Measurements from ENCODE around the gene SYTL4. TPM values are rescaled to one million over a fixed set of nuclear protein-coding genes. Genes with fewer than 3 reads are reported as not detected.

Gene SYTL4
- total RNA-seq, 1 experiment from 2014 or later, result 4.1 TPM

DNA sequence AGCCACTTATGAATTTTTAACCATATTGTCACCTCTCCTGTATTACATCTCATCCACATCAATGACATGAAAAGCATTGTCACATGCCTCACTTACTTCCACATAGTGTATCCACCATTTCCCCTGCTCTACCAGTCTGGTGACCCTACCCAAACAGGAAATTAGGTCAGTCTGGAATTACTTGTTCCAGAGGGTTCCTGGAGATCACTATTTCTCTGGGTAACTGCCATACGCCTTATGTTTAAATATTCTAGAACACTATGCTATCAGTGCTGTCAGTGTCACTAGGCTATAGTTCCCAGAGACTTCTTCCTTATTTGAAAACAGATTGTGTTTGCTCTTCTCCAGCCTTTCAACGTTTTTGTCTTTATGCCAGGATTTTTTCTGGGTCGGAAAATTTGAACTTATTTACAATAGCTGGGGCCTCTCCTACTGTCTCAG lies 73.0 kb downstream of the SYTL4 start:
- Mint-ChIP-seq H3K27me3 (ENCODE audit: insufficient read depth, unreplicated experiment) (no peaks in the 10 kb centered on the region), H3K4me3 (ENCODE audit: unreplicated experiment) (no peak overlapping the region), H3K4me1 (ENCODE audit: low read depth, unreplicated experiment) (peaks cover 7% of the 10 kb centered on the region), H3K9me3 (ENCODE audit: unreplicated experiment) (no peaks in the 10 kb centered on the region), H3K36me3 (ENCODE audit: insufficient read depth, unreplicated experiment) (no peaks in the 10 kb centered on the region), H3K27ac (ENCODE audit: unreplicated experiment) (no peak overlapping the region)
- intact Hi-C loops (cut with micrococcal nuclease; ENCODE audit: unreplicated experiment), result no loop called here
- ChIA-PET CTCF (interaction anchor here (1.0 kb wide), 1 partner anchor 22 kb away, joined by 3 read pairs; the partner anchor contains the start of gene TSPAN6), POLR2A (no interaction called here)
- no TSS peak for BruUV-seq (replicated peaks)
- H3K4me1 ChIP-seq, result no peaks in the 10 kb centered on the region
- H3K9me3 ChIP-seq, result no peaks in the 10 kb centered on the region
- TF ChIP-seq, protein P1, sequence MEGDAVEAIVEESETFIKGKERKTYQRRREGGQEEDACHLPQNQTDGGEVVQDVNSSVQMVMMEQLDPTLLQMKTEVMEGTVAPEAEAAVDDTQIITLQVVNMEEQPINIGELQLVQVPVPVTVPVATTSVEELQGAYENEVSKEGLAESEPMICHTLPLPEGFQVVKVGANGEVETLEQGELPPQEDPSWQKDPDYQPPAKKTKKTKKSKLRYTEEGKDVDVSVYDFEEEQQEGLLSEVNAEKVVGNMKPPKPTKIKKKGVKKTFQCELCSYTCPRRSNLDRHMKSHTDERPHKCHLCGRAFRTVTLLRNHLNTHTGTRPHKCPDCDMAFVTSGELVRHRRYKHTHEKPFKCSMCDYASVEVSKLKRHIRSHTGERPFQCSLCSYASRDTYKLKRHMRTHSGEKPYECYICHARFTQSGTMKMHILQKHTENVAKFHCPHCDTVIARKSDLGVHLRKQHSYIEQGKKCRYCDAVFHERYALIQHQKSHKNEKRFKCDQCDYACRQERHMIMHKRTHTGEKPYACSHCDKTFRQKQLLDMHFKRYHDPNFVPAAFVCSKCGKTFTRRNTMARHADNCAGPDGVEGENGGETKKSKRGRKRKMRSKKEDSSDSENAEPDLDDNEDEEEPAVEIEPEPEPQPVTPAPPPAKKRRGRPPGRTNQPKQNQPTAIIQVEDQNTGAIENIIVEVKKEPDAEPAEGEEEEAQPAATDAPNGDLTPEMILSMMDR (IDR thresholded peaks at IDR 0.05; ENCODE audit: insufficient read depth in 1 of 2, low read depth in 1 of 2, low read length in 1 of 2, severe bottlenecking in 1 of 2, unreplicated experiment in 1 of 2), result no peak
- H3K4me3 ChIP-seq (ENCODE audit: low read depth, low read length), result no peak overlapping the region
- H3K36me3 ChIP-seq (ENCODE audit: control insufficient read depth, insufficient read depth, low read length), result no peaks in the 10 kb centered on the region
- H3K27me3 ChIP-seq (replicated peaks; ENCODE audit: control insufficient read depth, insufficient read depth, low read length), result no peaks in the 10 kb centered on the region
- no peak for DNase-seq

DNA sequence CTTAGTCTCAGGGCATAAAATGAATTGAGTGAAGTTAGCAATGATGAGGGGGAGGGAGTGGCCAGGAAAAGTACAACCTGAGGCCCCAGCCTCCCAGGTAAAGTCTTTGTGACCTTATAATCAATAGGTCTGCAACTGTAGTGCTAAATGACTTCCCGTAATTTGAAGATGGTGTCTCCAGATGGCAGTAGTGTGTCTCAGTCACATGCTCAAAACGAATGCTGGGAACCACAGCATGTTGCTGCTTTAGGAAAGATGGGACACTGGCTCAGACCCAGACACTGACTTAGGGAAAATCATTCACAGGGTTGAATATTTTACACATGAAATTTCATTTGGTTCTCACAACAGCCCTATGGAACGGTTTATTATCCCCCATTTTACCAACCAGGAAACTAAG lies 77.7 kb downstream of the SYTL4 start:
- no peaks in the 10 kb centered on the region for H3K36me3 Mint-ChIP-seq (ENCODE audit: insufficient read depth, unreplicated experiment)
- H3K4me1 Mint-ChIP-seq (ENCODE audit: low read depth, unreplicated experiment), result peaks cover 26% of the 10 kb centered on the region
- Histone ChIP-seq H3K27me3 (replicated peaks; ENCODE audit: control insufficient read depth, insufficient read depth, low read length) (no peaks in the 10 kb centered on the region), H3K4me1 (peaks cover 18% of the 10 kb centered on the region), H3K36me3 (ENCODE audit: control insufficient read depth, insufficient read depth, low read length) (no peaks in the 10 kb centered on the region), H3K9me3 (no peaks in the 10 kb centered on the region), H3K4me3 (ENCODE audit: low read depth, low read length) (no peak overlapping the region)
- DNase-seq, result peak in 1 of 2 experiments; percentile 47
- no peak overlapping the region for H3K4me3 Mint-ChIP-seq (ENCODE audit: unreplicated experiment)
- BruUV-seq (replicated peaks), result no TSS peak
- CTCF ChIA-PET, result interaction anchor here (0.5 to 1.8 kb wide), 7 partner anchors 17 to 1114 kb away, joined by 3 to 6 read pairs (median 5); partner anchors contain the start of gene TSPAN6
- TF ChIP-seq, protein P1 (IDR thresholded peaks at IDR 0.05; ENCODE audit: insufficient read depth in 1 of 2, low read depth in 1 of 2, low read length in 1 of 2, severe bottlenecking in 1 of 2, unreplicated experiment in 1 of 2), result peak; percentile 24 to 31
- no peaks in the 10 kb centered on the region for H3K9me3 Mint-ChIP-seq (ENCODE audit: unreplicated experiment)
- no peaks in the 10 kb centered on the region for H3K27me3 Mint-ChIP-seq (ENCODE audit: insufficient read depth, unreplicated experiment)
- no peak overlapping the region for H3K27ac Mint-ChIP-seq (ENCODE audit: unreplicated experiment)
- POLR2A ChIA-PET, result no interaction called here
- intact Hi-C loops (cut with micrococcal nuclease; ENCODE audit: unreplicated experiment), result loop anchor here (1.0 kb wide), 3 partner anchors 17 to 114 kb away; partner anchors contain the start of gene TSPAN6

DNA sequence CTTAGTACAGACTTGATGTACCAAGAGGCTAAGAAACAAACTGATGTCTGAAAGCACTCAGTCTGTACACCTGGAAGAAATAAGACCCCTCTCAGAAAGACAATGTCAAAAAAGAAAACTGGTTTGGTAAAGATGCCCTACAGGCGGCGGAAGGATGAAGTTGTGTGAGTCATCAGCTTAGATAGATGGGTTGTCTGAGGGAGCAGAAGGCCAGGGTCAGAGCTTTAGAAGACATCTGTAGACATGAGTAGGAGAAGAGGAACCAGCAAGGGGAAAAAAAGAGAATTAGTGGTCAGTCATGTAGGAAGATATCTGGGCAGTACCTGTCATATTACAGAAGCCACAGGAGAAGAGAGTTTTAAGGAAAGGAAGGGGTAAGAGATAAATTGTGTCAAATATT lies 79.7 kb downstream of the SYTL4 start:
- Histone ChIP-seq H3K9me3 (no peaks in the 10 kb centered on the region), H3K4me1 (peaks cover 37% of the 10 kb centered on the region), H3K36me3 (ENCODE audit: control insufficient read depth, insufficient read depth, low read length) (no peaks in the 10 kb centered on the region), H3K27me3 (replicated peaks; ENCODE audit: control insufficient read depth, insufficient read depth, low read length) (no peaks in the 10 kb centered on the region), H3K4me3 (ENCODE audit: low read depth, low read length) (no peak overlapping the region)
- no peak for DNase-seq
- POLR2A ChIA-PET, result no interaction called here
- TF ChIP-seq, protein P1 (IDR thresholded peaks at IDR 0.05; ENCODE audit: insufficient read depth in 1 of 2, low read depth in 1 of 2, low read length in 1 of 2, severe bottlenecking in 1 of 2, unreplicated experiment in 1 of 2), result no peak
- intact Hi-C loops (cut with micrococcal nuclease; ENCODE audit: unreplicated experiment), result no loop called here
- no peak overlapping the region for H3K27ac Mint-ChIP-seq (ENCODE audit: unreplicated experiment)
- no TSS peak for BruUV-seq (replicated peaks)
- no peaks in the 10 kb centered on the region for H3K9me3 Mint-ChIP-seq (ENCODE audit: unreplicated experiment)
- peaks cover 26% of the 10 kb centered on the region for H3K4me1 Mint-ChIP-seq (ENCODE audit: low read depth, unreplicated experiment)
- no peaks in the 10 kb centered on the region for H3K27me3 Mint-ChIP-seq (ENCODE audit: insufficient read depth, unreplicated experiment)
- no peaks in the 10 kb centered on the region for H3K36me3 Mint-ChIP-seq (ENCODE audit: insufficient read depth, unreplicated experiment)
- no peak overlapping the region for H3K4me3 Mint-ChIP-seq (ENCODE audit: unreplicated experiment)
- CTCF ChIA-PET, result no interaction called here

All from Caco-2 (cell line).